MM.1S (cell line): Measurements from ENCODE around the gene PARVA.

Experiments
- DNase-seq: peaks from one replicate; pipeline ENCODE4 v3.0.0-alpha.2; 2015
- H2AFZ ChIP-seq: fragments of 300-600 bp; sonication (generic); 2 replicates; pipeline ENCODE4 v1.6.0; 2016; ENCODE audit warnings: antibody characterized with exemption, low read length
- H3F3A ChIP-seq: fragments of 300-600 bp; sonication (generic); 2 replicates; pipeline ENCODE4 v1.6.1; 2016; ENCODE audit warnings: mild to moderate bottlenecking, antibody characterized with exemption, low read length, moderate library complexity, mixed read lengths; ENCODE audit not compliant: insufficient read depth
- H3K27ac ChIP-seq: fragments of 300-600 bp; sonication (generic); 2 replicates; pipeline ENCODE4 v1.5.1; 2016; ENCODE audit warnings: mild to moderate bottlenecking, low read length
- H3K27me3 ChIP-seq: fragments of 300-600 bp; sonication (generic); replicated peaks from 2 replicates; pipeline ENCODE4 v1.6.0; 2016; ENCODE audit warnings: low read length; ENCODE audit not compliant: insufficient read depth
- H3K36me3 ChIP-seq: fragments of 300-600 bp; sonication (generic); replicated peaks from 2 replicates; pipeline ENCODE4 v1.6.1; 2016; ENCODE audit warnings: mild to moderate bottlenecking, low read length, mixed read lengths; ENCODE audit not compliant: insufficient read depth
- H3K4me1 ChIP-seq: fragments of 300-600 bp; sonication (generic); 2 replicates; pipeline ENCODE4 v1.6.1; 2016; ENCODE audit warnings: low read length, mixed read lengths
- H3K4me2 ChIP-seq: fragments of 300-600 bp; sonication (generic); 2 replicates; pipeline ENCODE4 v1.6.0; 2016; ENCODE audit warnings: low read depth, low read length
- H3K4me3 ChIP-seq: fragments of 300-600 bp; sonication (generic); 2 replicates; pipeline ENCODE4 v1.5.1; 2016; ENCODE audit warnings: low read length, mixed read lengths
- H3K79me2 ChIP-seq: fragments of 300-600 bp; sonication (generic); 2 replicates; pipeline ENCODE4 v1.6.1; 2016; ENCODE audit warnings: mixed run types, low read length, mixed read lengths
- H3K9ac ChIP-seq: fragments of 300-600 bp; sonication (generic); 2 replicates; pipeline ENCODE4 v1.6.1; 2016; ENCODE audit warnings: low read length, mixed read lengths
- H3K9me2 ChIP-seq: fragments of 300-600 bp; sonication (generic); replicated peaks from 2 replicates; pipeline ENCODE4 v1.6.1; 2016; ENCODE audit warnings: mild to moderate bottlenecking, low read length, mixed read lengths; ENCODE audit not compliant: insufficient read depth
- H3K9me3 ChIP-seq: fragments of 300-600 bp; sonication (generic); replicated peaks from 2 replicates; pipeline ENCODE4 v1.6.1; 2016; ENCODE audit warnings: mild to moderate bottlenecking, low read length, mixed read lengths; ENCODE audit not compliant: insufficient read depth
- H4K20me1 ChIP-seq: fragments of 300-600 bp; sonication (generic); 2 replicates; pipeline ENCODE4 v1.6.1; 2016; ENCODE audit warnings: mild to moderate bottlenecking, low read length, moderate library complexity, mixed read lengths; ENCODE audit not compliant: insufficient read depth
- EZH2 ChIP-seq: fragments of 300-600 bp; sonication (generic); optimal IDR thresholded peaks from 2 replicates; pipeline ENCODE3; 2017; ENCODE audit warnings: low read depth, mild to moderate bottlenecking, antibody characterized with exemption, low read length, mixed read lengths
- EZH2phosphoT487 ChIP-seq: fragments of 300-600 bp; sonication (generic); IDR thresholded peaks from 2 replicates; pipeline ENCODE4 v1.6.1; 2018; ENCODE audit warnings: antibody characterized with exemption, low read length
- TF ChIP-seq, protein P1 (sequence below): fragments of 300-600 bp; sonication (generic); IDR thresholded peaks from 2 replicates; pipeline ENCODE4 v1.5.1; 2016; ENCODE audit warnings: antibody characterized with exemption, low read length, mixed read lengths

Gene PARVA

GRCh38 chr11:12497431-12497830 is 120.1 kb downstream of the PARVA start:
- H3K9me2 ChIP-seq, result no peaks in the 10 kb centered on the region
- DNase-seq, result no peak
- H2AFZ ChIP-seq, result no peak overlapping the region
- no peaks in the 10 kb centered on the region for H4K20me1 ChIP-seq
- H3F3A ChIP-seq, result no peaks in the 10 kb centered on the region
- H3K27me3 ChIP-seq, result no peaks in the 10 kb centered on the region
- H3K4me2 ChIP-seq, result no peak overlapping the region
- H3K9ac ChIP-seq, result no peak overlapping the region
- no peaks in the 10 kb centered on the region for H3K79me2 ChIP-seq
- no peaks in the 10 kb centered on the region for H3K9me3 ChIP-seq
- no peak overlapping the region for H3K27ac ChIP-seq
- H3K4me3 ChIP-seq, result no peak overlapping the region
- TF ChIP-seq EZH2phosphoT487 (no peak), EZH2 (no peak)
- H3K36me3 ChIP-seq, result no peaks in the 10 kb centered on the region
- no peaks in the 10 kb centered on the region for H3K4me1 ChIP-seq

DNA sequence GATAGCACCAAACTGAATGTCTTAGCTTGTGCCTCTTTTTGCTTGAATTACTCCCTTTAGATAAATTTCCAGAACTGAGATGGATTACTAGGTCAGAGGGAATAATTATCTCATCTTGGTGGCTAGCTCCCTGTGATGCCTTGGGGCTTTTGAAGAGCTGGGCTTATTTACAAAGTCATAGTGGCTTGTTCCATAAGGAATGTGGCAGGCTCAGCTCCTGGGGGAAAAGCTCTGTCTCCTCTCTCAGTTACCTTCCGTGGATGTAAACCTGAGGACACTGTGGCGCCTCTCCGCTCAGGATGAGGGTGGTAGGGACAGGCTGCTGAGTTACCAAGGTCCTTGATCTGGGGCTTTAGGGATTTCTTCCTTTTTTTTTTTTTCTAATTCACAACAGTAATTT is 121.7 kb downstream of the PARVA start:
- Histone ChIP-seq H3K9ac (no peak overlapping the region), H3K79me2 (no peaks in the 10 kb centered on the region), H4K20me1 (no peaks in the 10 kb centered on the region), H3K4me3 (no peak overlapping the region), H3K9me3 (no peaks in the 10 kb centered on the region), H2AFZ (no peak overlapping the region), H3F3A (no peaks in the 10 kb centered on the region), H3K27ac (no peak overlapping the region), H3K4me2 (no peak overlapping the region), H3K9me2 (no peaks in the 10 kb centered on the region), H3K36me3 (no peaks in the 10 kb centered on the region), H3K27me3 (no peaks in the 10 kb centered on the region), H3K4me1 (no peaks in the 10 kb centered on the region)
- TF ChIP-seq, protein P1, sequence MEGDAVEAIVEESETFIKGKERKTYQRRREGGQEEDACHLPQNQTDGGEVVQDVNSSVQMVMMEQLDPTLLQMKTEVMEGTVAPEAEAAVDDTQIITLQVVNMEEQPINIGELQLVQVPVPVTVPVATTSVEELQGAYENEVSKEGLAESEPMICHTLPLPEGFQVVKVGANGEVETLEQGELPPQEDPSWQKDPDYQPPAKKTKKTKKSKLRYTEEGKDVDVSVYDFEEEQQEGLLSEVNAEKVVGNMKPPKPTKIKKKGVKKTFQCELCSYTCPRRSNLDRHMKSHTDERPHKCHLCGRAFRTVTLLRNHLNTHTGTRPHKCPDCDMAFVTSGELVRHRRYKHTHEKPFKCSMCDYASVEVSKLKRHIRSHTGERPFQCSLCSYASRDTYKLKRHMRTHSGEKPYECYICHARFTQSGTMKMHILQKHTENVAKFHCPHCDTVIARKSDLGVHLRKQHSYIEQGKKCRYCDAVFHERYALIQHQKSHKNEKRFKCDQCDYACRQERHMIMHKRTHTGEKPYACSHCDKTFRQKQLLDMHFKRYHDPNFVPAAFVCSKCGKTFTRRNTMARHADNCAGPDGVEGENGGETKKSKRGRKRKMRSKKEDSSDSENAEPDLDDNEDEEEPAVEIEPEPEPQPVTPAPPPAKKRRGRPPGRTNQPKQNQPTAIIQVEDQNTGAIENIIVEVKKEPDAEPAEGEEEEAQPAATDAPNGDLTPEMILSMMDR, result no peak
- TF ChIP-seq EZH2phosphoT487, result no peak
- TF ChIP-seq EZH2, result no peak
- DNase-seq, result no peak

DNA sequence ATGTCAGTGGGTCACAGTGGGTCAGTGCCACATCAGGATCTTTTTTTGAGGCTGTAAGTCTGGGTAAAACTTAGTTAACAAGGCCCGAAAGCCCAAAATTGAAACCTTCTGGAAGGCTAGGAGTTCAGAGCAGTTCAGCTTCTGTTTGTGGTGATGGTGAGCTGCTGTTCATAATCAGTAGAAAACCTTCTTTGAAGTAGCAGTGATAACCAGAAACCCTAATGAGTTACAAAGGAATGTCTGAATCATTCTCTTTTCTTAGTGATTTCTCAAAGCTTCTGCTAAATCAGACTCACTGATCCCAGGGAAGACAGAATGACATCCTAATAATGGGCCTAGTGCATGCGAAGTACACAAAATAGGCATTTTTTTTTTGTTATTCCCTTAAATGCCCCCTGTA is 124.7 kb downstream of the PARVA start:
- H3K4me2 ChIP-seq, result no peak overlapping the region
- no peaks in the 10 kb centered on the region for H3K36me3 ChIP-seq
- no peaks in the 10 kb centered on the region for H4K20me1 ChIP-seq
- H3K27me3 ChIP-seq, result no peaks in the 10 kb centered on the region
- no peaks in the 10 kb centered on the region for H3K79me2 ChIP-seq
- H3K4me3 ChIP-seq, result no peak overlapping the region
- no peak overlapping the region for H3K9ac ChIP-seq
- TF ChIP-seq, protein P1, result no peak
- no peak for TF ChIP-seq EZH2
- no peak for TF ChIP-seq EZH2phosphoT487
- H3K27ac ChIP-seq, result no peak overlapping the region
- H3K4me1 ChIP-seq, result no peaks in the 10 kb centered on the region
- no peak overlapping the region for H2AFZ ChIP-seq
- no peaks in the 10 kb centered on the region for H3K9me2 ChIP-seq
- no peaks in the 10 kb centered on the region for H3K9me3 ChIP-seq
- no peaks in the 10 kb centered on the region for H3F3A ChIP-seq
- no peak for DNase-seq

- no peak for DNase-seq
- H3K4me2 ChIP-seq, result no peak overlapping the region
- H3K27ac ChIP-seq, result no peak overlapping the region
- H3K9me2 ChIP-seq, result no peaks in the 10 kb centered on the region
- no peaks in the 10 kb centered on the region for H3K36me3 ChIP-seq
- H3F3A ChIP-seq, result no peaks in the 10 kb centered on the region
- no peaks in the 10 kb centered on the region for H4K20me1 ChIP-seq
- no peak overlapping the region for H3K9ac ChIP-seq
- no peak overlapping the region for H2AFZ ChIP-seq
- no peaks in the 10 kb centered on the region for H3K4me1 ChIP-seq
- no peaks in the 10 kb centered on the region for H3K9me3 ChIP-seq
- H3K27me3 ChIP-seq, result no peaks in the 10 kb centered on the region
- H3K4me3 ChIP-seq, result no peak overlapping the region
- H3K79me2 ChIP-seq, result no peaks in the 10 kb centered on the region
- no peak for TF ChIP-seq EZH2phosphoT487
- no peak for TF ChIP-seq EZH2
- TF ChIP-seq, protein P1, result no peak
Measured at GRCh38 chr11:12503039-12503484, 125.7 kb downstream of the PARVA start.
